Measurements from ENCODE around the gene CYP4F11.
"Not testable (repeated sequence)": the region's sequence is repeated elsewhere in the genome, so short reads cannot be mapped to it uniquely, and the experiment has no call there.

CYP4F11 gene

DNA sequence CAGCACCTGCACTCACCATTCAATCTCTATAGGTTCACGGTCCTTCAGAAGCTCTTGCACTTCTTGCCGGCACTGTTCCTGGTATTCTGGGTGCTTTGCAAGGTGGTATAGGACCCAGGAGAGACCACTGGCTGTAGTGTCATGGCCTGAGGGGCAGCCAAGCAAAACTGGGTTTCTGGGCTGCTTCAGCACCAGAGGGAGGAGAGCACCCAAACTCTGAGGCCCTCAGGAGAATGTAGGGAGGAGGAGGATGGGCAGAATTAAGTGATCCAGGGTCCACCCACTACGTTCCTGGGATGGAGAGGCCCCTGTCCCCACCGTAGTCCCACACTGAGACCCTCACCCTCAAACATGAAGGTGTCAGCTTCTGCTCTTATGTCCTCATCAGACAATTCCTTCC is 12.3 kb downstream of the CYP4F11 start:
- no peak for DNase-seq

DNA sequence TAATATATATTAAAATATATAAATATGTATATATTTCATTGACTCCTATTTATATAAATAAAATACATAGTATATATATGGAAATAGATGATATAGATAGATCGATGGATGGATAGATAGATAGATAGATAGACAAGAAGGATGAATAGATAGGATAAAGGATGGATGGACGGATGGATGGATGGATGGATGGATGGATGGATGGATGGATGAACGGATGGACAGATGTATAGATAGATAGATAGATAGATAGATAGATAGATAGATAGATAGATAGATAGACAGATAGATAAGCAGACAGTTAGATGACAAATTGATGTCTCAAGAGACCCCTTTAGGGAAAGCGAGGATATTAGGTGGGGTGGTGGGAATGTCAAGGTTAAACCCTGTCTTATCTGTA is 15.1 kb downstream of the CYP4F11 start:
- DNase-seq, result no peak

DNA sequence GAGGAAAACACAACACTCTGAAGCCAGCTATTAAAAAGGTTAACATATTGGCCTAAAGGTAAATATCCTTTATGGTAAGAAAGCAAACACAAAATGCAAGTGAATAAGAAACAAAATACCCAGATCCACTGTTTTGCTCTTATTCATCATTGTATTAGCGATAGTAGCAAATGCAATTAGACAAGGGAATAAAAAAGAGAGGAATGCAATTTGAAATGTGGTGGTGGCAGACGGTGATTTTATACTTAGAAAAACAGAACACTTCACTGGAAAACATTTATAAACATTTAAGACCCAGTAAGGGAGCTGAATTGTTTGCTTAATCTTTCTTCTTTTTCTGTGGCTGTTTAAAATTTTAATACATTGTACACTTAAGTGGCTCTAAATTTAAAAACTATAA is 19.2 kb downstream of the CYP4F11 start:
- DNase-seq, result no peak

DNA sequence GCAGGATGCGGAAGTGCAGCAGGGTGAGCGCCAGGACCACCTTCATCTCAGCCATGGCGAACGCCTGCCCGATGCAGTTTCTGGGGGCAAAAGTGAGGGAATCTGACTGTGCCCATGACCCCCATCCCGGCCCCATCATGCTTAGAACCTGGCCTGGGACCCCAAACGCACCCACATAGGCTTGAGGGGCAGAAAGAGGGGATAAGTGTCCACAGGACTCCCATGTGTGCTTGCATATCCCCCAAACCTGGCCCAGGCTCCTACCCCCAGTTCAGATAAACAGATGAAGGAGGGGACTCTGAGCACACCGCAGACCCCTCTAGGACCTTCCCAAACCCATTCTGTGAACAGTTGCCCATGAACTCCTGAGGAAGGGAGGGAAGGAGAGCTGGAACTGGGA is 20.5 kb downstream of the CYP4F11 start:
- no peak for DNase-seq

DNA sequence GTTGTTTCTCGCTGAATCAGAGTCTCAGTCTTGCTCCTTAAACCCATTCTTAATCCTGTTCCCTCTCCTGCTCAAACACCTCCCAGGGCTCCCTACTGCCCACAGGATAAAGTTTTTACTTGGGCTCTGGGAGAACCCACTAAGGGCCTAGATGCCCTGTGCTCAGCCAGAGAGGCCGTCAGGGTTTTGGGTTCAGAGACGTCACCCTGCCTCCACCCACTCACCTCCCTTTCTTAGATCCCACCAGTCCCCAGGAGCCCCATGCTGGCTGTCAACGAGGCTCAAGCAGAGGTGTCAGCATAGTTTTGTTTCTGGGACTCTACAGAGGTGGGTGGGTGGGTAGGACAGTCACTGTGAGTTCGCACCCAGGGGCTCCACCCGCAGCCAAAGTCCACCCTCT is 20.9 kb downstream of the CYP4F11 start:
- no peak for DNase-seq

DNA sequence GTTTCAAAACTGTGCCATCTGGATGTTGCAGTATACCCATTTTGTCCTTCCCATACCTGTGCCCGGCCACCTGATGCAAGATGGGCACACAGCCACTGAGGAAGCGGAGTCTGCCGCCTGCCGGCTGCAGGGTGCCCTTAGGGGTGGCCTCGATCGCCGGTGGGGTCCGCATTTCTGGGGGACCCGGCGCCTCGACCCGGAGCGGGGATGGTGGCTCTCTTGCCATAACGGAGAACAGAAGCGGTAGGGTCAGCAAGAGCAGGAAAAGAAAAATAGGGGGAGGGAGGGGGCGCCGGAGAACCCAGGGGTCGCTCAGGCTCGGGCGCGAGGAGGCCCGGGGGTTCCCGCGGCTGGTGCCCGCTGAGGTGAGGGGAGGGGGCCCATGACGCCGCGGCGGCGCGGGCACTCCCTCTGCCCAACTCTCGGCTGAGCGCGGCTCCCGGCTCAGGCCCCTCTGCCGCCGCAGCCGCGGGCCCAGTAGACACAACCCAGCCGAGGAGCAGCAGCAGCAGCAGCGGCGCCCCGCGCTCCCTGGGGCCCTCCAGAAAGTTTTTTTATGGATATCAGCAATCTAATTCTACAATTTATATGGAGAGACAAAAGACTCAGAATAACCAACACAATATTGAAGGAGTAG is 22.6 kb downstream of the CYP4F11 start:
- no peak for DNase-seq

DNA sequence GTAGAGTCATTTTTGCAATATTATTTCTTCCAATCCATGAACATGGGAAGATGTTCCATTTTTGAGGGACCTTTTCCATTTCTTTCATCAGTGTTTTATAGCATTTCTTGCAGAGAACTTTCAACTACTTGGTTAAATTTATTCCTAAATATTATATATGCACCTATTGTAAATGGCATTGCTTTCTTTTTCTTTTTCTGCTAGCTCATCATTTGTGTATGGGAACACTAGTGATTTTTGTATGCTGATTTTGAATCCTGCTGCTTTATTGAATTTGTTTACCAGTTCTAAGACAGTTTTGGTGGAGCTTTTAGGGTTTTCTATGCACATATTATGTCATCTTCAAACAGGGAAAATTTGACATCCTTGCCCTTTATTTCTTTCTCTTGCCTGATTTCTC is 29.3 kb downstream of the CYP4F11 start:
- DNase-seq, result no peak

DNA sequence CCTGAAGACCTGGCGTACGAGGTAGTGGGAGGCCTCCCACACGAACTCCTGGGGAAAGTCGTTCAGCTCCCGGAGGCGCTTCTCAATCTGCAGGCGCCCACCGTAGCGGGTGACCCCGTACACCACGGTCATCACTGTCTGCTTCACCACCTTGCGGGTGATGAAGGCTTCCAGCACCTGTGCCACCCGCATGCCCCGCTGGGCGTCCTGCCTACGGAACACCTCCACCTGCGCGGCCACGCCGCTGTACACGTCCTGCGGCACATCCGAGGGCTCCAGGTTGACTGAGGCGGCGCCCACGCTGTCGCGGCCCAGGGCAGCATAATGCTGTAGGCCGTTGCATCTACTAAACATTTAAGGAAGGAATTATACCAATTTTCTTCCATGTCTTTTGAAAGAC is 31.4 kb downstream of the CYP4F11 start:
- not testable (repeated sequence) for DNase-seq

DNA sequence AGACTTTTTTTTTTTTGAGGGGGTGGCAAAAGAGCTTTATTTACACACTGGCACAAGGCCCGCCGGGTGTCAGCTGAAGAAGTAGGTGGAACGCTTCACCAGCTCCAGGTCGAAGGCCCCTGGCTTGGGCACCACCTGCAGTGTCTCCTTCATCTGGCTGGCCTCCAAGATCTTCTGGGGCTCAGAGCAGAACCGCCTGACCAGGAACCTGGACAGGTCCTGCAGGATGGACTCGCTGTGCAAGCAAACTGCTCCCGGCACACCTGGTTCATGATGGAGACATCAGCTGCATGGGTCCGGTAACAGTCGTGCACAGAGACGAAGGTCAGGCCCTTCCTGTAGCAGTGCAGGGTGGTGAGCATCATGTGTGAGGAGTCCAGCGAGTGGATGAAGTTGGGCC is 32.1 kb downstream of the CYP4F11 start:
- no peak for DNase-seq

DNA sequence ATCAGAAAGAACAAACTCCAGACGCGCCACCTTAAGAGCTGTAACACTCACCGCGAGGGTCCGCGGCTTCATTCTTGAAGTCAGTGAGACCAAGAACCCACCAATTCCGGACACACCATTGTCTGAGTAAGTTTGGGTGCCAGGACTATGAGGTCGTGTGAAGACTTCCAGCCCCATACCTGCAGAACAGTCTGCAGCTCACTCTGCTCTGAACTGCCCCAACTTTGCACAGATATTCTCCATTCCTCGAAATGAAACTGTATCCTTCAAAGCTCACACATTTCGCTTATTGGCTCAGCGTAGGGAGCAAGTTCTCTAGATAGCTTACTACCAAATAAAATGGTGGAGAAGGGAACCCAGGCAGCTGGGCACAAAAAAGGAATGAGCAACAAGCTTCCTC is 33.8 kb downstream of the CYP4F11 start:
- DNase-seq, result no peak

DNA sequence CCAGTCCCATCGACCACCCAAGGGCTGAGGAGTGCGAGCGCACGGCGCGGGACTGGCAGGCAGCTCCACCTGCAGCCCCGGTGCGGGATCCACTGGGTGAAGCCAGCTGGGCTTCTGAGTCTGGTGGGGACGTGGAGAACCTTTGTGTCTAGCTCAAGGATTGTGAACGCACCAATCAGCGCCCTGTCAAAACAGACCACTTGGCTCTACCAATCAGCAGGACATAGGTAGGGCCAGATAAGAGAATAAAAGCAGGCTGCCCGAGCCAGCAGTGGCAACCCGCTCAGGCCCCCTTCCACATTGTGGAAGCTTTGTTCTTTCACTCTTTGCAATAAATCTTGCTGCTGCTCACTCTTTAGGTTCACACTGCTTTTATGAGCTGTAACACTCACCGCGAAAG is 34.3 kb downstream of the CYP4F11 start:
- not testable (repeated sequence) for DNase-seq

DNA sequence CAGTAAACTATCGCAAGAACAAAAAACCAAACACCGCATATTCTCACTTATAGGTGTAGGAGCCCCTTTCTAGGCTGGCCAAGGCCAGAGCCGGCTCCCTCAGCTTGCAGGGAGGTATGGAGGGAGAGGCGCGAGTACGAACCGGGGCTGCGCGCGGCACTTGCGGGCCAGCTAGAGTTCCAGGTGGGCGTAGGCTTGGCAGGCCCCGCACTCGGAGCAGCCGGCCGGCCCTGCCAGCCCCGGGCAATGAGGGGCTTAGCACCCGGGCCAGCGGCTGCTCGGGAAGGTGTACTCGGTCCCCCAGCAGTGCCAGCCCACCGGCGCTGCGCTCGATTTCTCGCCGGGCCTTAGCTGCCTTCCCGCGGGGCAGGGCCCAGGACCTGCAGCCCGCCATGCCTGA is 34.8 kb downstream of the CYP4F11 start:
- not testable (repeated sequence) for DNase-seq

DNA sequence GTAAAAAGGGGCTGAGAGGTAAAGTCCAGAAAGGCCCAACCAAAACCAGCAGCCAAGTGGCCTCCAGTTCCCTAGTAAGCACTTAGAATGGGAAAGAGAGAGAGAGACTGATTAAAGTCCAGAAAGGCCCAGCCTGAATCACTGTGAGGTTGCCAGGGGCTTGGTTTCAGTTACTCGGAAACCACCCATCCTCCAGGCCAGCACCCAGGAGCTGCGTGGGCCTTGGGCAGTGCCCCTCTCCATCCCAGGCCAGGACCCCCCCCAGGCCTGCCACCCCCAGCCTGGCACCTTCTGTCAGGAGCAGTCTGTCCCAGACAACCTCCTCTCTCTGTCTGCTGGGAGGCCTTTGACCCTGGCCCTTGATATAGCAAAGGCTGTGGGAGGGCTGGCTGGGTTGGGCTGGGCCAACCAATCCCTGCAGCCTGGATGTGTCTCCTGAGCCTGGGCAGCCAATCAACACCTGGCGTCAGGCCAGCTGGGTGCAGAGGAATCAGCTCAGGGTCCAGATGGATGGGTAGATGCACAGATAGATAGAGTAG is 36.5 kb downstream of the CYP4F11 start, which contains the start of gene CYP4F2:
TSS of gene CYP4F2 (minus strand) at position 337 of the 539 bp plus-strand sequence. CDS start 463 bp downstream, outside the sequence.
- no peak for DNase-seq

DNA sequence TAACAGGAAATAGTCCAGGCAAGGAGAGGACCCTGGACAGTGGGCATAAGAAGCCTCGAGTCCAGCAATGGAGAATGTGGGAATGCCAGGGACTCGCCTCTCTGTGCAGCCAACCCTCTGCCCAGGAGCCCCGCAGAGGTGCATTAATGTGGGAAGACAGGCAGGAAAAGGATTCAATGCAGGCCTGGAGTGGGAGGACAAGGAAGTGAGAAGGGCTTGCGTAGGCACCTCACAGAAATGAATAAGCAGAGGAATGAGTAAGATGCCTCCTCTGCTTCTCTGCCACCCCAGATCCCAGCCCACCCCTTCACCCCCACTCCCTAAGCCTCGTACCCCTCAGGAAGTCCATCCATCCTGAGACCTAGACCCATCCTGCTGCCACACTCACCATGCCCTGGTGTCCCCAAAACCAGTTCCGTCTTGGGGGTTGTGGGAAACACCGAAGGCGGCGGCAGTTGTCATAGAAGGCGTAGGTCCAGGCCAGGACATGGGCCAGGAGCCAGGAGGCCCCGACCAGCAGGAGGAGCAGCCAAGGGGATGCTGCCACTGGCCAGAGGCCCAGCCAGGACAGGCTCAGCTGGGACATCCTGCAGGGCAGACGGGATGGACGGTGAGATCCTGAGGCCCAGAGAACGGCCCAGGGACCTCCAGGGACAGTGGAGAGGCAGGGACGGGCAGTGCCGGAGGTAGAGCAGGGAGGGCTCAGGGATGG is 37.1 kb downstream of the CYP4F11 start:
- DNase-seq, result no peak

DNA sequence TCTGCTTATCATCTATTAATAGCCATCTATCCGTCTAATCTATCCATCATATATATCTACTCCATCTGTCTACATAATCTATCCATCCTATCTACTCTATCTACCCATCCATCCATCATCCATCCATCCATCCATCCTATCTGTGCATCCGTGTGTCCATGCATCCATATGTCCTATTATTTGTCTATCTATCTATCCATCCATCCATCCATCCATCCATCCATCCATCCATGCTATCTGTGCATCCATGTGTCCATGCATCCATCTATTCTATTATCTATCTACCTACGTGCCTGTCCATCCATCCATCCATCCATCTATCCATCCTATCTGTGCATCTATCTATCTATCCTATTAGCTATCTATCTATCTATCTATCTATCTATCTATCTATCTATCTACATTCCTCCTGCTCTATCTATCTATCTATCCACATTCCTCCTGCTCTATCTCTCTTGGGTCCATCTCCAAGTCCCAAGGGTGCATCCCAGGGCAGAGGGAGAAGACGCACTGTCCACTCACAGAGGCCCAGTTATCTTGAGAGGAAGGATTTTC is 38.4 kb downstream of the CYP4F11 start:
- no peak for DNase-seq

DNA sequence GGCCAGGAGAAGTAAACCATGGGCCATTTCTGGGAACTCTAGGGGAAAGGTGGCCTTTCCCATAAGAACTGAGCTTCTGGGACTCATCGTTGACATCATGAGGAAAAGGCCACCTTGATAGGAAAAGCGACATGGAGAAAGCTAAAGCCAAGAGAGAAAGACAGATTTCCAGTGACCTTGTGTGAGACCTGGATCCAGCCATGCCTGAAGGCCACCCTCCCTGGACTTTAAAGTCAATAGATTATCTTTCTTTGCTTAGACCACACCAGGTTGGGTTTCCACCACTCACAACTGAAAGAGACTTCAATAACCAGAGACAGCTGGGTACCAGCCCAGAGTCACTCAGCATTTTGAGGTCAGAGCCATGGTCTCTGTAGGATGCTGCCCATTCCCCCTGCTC is 40.0 kb downstream of the CYP4F11 start:
- no peak for DNase-seq

DNA sequence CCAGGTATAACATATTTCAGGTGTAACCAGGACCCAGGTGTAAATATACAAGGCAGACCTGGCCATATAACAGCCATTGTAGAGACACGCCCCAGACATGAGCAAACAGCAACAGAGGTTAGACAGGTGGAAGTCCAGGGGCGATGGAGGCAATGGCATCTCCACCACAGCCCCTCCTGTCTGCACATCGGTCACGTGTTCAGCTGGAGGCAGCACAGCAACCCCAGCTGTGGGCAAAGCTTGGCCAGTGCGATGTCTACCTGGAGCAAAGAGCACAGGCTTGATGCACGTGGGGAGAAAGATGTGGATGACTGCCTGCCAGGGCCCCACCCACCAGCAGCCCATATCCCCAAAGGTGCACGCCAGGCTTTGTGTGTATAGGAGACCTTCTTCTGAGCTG is 40.9 kb downstream of the CYP4F11 start:
- DNase-seq, result no peak

DNA sequence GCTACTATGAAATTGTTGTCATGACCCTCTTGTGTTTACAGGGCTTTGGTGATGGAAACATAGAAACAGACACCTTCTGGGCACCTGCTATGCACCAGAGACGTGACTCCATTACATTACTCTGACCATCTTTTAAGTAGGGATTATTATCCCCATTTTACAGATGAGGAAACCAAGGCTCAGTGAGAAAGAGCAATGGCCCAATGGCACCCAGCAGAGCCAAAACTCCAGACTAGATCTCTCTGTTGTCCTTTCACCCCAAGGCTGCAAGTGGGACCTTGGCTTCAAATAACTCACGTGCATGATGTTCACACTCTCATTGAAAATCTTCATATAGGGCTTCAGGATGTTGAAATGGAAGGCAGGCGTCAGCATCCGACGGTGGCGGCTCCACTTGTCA is 42.3 kb downstream of the CYP4F11 start:
- no peak for DNase-seq

DNA sequence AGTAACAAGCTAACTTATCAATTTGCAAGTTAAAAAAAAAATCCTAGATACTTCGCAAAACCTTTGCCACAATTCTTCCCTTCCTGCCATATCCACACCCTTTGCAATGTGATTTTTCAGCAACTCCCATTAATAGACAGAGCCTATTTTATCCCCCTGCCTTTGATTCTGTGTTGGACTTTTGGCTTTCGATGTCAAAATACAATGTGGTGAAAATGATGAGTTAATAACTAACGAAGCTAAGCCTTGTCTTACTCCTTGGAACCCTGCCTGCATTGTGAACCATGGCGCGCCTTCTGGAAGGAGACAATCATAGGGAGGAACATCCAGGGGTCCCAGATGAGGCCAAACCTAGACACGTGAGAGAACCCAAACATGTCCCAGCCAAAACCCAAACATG is 42.9 kb downstream of the CYP4F11 start:
- no peak for DNase-seq

DNA sequence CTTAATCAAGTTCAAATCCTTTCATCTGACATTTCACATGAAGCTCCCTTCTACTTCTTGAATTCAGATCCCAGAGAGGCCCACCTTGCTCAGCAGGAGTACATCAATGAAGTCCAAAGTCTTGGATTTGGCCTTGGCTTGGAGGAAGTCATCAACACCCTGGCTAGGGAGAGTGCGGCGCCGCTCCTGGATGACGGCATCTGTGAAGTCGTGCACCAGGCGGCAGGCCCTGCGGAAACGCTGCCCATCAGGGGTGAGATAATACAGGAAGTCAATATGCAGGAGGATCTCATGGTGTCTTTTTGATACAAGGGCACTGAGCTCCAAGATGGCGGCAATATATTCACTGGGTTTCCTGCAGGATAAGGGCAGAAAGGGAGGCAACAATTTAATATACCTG is 45.0 kb downstream of the CYP4F11 start:
- not testable (repeated sequence) for DNase-seq

DNA sequence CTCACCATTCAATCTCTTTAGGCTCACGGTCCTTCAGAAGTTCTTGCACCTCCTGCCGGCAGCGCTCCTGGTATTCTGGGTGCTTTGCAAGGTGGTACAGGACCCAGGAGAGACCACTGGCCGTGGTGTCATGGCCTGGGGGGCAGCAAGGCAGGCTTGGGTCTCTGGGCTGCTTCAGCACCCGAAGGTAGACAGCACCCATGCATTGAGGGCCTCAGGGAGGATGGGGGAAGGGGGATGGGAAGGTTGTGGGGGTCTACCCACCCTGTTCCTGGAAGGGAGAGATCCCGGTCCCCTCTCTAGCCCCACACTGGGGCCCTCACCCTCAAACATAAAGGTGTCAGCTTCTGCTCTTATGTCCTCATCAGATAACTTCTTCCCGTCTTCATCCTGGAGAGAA is 48.4 kb downstream of the CYP4F11 start:
- no peak for DNase-seq

DNA sequence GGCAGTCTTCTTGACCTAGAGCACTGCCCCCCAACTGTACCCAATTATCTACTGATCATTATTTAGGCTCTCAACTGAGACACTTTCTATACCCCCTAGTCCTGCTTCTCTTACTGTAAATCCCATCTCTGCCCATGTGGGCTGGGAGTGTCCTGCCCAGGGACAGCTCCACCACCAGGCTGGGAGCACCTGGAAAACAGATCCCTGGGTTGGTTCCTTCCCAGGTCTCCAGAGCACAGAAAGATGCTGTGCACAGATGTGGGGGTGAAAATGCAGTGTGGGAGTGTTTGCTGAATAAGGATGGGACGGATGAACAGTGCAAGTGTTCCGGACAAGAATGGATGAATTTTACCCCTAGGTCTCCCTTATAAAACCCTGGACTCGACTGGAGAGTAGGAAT is 49.2 kb downstream of the CYP4F11 start:
- no peak for DNase-seq

DNA sequence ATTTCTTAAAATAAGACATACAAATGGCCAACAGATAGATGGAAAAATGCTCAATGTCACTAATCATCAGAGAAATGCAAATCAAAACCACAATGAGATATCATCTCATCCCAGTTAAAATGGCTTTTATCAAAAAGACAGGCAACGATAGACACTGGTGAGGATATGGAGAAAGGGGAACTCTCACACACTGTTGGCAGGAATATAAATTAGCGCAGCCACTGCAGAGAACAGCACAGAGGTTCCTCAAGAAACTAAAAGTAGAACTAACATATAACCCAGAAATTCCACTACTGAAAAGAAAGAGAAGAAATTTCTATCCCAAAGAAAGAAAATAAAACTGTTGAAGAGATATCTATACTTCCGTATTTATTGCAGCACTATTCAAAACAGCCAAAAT is 51.0 kb downstream of the CYP4F11 start:
- DNase-seq, result not testable (repeated sequence)

DNA sequence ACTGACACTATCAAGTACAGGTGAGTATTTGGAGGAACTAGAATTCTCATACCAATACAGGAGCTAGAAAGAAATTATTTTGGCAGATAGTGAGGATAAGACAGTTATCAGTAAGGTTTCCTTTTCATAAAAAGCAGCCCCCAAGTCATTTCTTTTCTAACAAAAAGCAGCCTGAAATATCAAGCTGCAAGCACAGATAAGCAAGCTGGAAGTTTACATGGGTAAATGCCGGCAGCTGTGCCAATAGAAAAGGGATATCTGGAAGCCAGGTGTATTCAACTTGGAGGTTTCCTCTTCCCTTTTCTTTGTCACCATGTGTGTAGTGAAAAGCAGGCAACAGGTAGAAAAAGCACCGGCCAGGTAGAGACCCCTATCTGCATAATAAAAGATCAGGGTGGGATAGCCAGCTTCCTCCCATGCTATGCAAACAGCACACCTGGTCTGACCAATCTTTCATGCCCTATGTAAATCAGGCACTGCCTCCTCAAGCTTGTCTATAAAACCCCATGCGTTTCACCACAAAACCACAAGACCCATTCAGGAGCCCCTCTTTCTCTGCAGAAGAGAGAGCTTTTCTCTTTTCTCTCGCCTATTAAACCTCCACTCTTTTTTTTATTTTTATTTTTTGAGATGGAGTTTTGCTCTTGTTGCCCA is 59.4 kb downstream of the CYP4F11 start:
- no peak for DNase-seq
